Cardiac fibroblast (primary cell): ENCODE results near the gene HINT3.
"Not testable (repeated sequence)": the region's sequence is repeated elsewhere in the genome, so short reads cannot be mapped to it uniquely, and the experiment has no call there.

ENCODE experiments used
- DNase-seq, 2 donors: peaks; one replicate each; pipeline versions ENCODE4 v3.0.0 to v3.0.0-alpha.2; 2010; ENCODE audit warnings: low read depth in 2 of 2
- H3K4me3 ChIP-seq, 2 donors: replicated peaks in 1 of 2; 1 replicate in 1 of 2; 2 replicates in 1 of 2; pipeline ENCODE4 v1.5.1; 2011; ENCODE audit warnings: low read depth in 2 of 2, low read length in 2 of 2, mild to moderate bottlenecking in 2 of 2, moderate library complexity in 1 of 2
- TF ChIP-seq, protein P1 (sequence below): IDR thresholded peaks from one replicate; pipeline ENCODE4 v1.5.1; 2011; ENCODE audit warnings: low read depth, mild to moderate bottlenecking, low read length, inconsistent platforms

HINT3 gene

GRCh38 chr6:125945378-125946141 is 11.0 kb upstream of the HINT3 start:
- no peak overlapping the region for H3K4me3 ChIP-seq
- DNase-seq, result peak; percentile 67 to 71
- TF ChIP-seq, protein P1, sequence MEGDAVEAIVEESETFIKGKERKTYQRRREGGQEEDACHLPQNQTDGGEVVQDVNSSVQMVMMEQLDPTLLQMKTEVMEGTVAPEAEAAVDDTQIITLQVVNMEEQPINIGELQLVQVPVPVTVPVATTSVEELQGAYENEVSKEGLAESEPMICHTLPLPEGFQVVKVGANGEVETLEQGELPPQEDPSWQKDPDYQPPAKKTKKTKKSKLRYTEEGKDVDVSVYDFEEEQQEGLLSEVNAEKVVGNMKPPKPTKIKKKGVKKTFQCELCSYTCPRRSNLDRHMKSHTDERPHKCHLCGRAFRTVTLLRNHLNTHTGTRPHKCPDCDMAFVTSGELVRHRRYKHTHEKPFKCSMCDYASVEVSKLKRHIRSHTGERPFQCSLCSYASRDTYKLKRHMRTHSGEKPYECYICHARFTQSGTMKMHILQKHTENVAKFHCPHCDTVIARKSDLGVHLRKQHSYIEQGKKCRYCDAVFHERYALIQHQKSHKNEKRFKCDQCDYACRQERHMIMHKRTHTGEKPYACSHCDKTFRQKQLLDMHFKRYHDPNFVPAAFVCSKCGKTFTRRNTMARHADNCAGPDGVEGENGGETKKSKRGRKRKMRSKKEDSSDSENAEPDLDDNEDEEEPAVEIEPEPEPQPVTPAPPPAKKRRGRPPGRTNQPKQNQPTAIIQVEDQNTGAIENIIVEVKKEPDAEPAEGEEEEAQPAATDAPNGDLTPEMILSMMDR, result no peak

DNA sequence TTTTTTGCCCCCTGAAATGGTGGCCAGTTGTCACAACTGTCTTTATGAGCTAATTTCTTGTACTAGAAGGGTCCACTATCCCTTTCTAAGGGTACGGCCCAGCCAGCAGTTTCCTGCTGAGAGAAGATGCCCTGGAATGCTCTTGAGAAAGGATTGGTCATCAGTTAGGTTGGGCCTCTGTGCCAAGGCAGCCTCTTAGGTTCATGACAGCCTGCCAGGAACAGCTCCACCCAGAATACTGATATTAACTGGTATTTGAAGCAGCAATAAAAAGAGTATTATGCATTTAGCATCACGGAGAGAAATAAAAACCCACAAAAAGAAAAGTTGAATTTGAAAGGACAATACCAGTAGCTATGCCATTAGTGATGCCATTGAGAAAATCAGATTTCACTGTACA is 9.0 kb upstream of the HINT3 start:
- no peak overlapping the region for H3K4me3 ChIP-seq
- DNase-seq, result peak; percentile 71 to 83
- TF ChIP-seq, protein P1, result no peak

DNA sequence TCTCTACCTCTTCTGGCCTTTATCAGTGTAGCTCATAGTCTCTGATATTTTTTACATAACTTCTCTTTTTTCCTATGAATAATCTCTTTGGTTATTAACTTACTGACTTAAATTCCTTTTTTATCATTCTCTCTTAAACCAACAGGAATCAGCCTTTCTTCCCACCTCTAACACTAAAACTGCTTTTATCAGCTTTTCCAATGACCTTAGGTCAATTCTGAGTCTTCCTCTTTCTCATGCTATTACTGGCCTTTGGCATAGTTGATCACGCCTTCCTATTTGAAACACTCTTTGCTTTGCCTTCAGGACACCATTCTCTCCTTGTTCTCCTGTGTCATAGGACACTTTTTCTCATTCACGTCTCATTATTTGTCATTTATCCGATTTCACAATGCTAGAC is 8.1 kb upstream of the HINT3 start:
- no peak overlapping the region for H3K4me3 ChIP-seq
- TF ChIP-seq, protein P1, result no peak
- no peak for DNase-seq

DNA sequence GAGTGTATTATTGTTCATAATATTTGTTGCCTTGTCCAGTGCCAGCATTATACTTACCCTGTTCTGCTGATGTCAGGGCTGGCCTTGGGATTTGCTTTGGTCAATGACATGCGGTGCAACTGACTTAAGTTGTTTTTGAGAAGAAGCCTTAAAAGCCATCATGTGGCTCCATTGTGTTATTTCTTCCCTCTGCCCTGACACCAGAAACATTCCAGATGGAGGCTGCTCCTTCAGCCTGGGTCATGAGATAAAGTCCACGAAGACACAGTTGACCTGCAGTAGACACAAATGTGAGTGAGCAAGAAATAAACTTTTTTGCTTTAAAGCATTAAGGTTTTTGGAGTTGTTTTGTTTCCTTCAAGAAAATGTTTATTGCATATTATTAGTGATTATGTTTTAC is 7.5 kb upstream of the HINT3 start:
- no peak for DNase-seq
- H3K4me3 ChIP-seq, result no peak overlapping the region
- TF ChIP-seq, protein P1, result no peak

DNA sequence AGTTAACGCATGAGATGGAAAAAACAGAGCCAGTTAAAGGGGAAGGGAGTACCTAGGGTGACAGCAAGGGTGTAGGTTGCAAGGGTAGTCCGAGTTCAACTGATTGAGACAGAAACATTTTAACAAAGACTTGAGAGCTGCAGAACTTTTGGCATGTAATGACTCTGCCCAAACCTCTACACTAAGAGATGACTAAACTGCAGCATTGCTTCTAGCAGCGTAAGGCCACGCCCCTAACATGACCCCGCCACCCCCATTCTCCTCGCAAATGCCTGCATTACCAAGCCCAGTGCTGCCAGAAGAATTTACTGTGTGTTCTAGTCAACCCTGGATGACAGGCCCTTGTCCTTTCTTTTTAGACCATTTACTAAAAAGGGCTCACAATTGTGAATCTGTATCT is 6.3 kb upstream of the HINT3 start:
- peak; percentile 67 to 78 for DNase-seq
- TF ChIP-seq, protein P1, result no peak
- no peak overlapping the region for H3K4me3 ChIP-seq

- not testable (repeated sequence) for H3K4me3 ChIP-seq, DNase-seq
Observed at GRCh38 chr6:125950716-125951115, 5.9 kb upstream of the HINT3 start.

DNA sequence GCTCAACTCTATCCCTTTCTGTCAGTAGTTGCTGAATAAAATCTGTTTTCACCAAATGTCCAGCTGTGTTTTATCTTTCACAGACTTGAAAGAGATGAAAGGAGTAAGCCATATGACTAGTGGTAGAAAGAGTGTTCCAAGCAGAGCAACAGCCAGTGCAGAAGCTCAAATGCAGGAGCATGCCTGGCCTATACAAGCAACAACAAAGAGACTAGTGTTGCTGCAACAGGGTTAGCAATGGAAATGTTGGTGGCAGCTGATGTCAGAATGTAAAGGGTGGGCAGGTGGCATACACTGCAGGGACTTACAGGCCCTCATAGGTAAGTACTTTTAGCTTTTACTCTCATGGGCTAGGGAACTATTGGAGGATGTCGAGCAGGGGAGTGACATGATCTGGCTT is 5.2 kb upstream of the HINT3 start:
- DNase-seq, result peak in 1 of 2 donors; percentile 18
- H3K4me3 ChIP-seq, result no peak overlapping the region
- TF ChIP-seq, protein P1, result no peak
